ENCODE results near the gene ZNF512B.
"Not testable (repeated sequence)": the region's sequence is repeated elsewhere in the genome, so short reads cannot be mapped to it uniquely, and the experiment has no call there.

ZNF512B gene

DNA sequence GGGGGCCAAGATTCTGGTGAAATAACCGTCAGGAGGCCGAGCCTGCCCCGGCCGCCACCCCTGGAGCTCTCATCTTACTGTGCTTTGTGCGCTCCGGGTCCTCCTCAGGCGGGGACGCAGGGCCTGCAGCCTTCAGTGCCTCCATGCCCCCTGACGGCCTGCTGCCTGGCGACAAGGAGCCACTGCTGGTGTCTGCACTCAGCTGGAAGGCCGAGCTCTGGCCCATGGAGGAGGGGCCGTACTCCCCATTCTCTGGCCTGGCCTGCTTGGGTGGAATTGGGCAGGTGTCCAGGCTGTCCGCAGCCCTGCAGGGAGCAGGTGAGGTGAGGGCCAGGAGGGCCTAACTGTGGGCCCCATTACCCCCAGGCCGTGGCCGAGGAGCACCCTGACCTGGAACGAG is 5.3 kb downstream of the ZNF512B start:
- no peak overlapping the region for H3K4me3 ChIP-seq (ENCODE audit: low read length)
- DNase-seq (ENCODE audit: low read depth): no peak
- TF ChIP-seq, protein P1, sequence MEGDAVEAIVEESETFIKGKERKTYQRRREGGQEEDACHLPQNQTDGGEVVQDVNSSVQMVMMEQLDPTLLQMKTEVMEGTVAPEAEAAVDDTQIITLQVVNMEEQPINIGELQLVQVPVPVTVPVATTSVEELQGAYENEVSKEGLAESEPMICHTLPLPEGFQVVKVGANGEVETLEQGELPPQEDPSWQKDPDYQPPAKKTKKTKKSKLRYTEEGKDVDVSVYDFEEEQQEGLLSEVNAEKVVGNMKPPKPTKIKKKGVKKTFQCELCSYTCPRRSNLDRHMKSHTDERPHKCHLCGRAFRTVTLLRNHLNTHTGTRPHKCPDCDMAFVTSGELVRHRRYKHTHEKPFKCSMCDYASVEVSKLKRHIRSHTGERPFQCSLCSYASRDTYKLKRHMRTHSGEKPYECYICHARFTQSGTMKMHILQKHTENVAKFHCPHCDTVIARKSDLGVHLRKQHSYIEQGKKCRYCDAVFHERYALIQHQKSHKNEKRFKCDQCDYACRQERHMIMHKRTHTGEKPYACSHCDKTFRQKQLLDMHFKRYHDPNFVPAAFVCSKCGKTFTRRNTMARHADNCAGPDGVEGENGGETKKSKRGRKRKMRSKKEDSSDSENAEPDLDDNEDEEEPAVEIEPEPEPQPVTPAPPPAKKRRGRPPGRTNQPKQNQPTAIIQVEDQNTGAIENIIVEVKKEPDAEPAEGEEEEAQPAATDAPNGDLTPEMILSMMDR (conservative IDR thresholded peaks at IDR 0.05; ENCODE audit: low read length): no peak

DNA sequence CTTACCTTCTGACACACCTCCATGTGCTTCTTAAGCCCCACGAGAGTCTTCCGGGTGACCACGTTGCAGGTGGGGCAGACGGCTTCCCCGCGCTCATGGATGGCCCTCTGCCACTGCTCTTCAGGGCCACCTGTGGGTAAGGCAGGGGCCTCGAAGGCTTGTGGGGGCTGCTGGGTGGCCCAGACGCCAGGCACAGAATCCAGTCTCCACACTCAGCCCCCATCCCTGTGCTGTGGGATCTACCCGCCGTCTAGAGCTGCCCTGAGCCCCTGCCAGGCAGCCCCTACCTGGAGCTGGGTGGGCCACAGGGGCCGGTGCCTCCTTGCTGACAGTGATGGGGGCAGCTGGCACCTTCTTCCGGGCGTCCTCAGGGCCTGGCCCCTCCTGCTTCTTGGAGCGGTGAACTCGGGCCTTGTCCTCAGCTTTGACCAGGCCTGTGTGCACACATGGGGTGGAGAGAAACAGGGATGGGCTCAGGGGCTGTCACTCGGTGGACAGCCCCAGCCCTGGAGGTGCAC is 5.9 kb downstream of the ZNF512B start:
- no peak for DNase-seq (ENCODE audit: low read depth)
- no peak overlapping the region for H3K4me3 ChIP-seq (ENCODE audit: low read length)
- TF ChIP-seq, protein P1 (conservative IDR thresholded peaks at IDR 0.05; ENCODE audit: low read length): no peak

DNA sequence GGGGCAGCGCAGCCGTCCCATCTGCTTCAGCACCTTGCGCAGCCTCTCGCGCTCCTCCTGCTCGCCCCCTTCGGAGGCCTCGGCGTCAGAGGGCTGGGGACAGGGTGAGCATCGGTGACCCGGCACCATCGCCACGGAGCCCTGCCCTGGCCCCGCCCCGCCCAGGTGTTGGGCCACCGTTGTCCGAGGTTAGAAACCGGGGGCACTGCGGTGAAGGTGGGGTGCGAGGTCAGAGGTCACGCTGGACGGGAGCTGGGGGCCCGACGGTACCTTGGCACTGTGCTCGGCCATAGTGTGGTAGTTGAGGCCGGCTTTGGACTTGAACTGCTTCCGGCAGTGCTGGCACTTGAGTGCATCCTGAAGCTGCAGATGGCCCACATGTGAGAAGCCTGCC is 6.4 kb downstream of the ZNF512B start:
- H3K4me3 ChIP-seq (ENCODE audit: low read length): no peak overlapping the region
- TF ChIP-seq, protein P1 (conservative IDR thresholded peaks at IDR 0.05; ENCODE audit: low read length): no peak

DNA sequence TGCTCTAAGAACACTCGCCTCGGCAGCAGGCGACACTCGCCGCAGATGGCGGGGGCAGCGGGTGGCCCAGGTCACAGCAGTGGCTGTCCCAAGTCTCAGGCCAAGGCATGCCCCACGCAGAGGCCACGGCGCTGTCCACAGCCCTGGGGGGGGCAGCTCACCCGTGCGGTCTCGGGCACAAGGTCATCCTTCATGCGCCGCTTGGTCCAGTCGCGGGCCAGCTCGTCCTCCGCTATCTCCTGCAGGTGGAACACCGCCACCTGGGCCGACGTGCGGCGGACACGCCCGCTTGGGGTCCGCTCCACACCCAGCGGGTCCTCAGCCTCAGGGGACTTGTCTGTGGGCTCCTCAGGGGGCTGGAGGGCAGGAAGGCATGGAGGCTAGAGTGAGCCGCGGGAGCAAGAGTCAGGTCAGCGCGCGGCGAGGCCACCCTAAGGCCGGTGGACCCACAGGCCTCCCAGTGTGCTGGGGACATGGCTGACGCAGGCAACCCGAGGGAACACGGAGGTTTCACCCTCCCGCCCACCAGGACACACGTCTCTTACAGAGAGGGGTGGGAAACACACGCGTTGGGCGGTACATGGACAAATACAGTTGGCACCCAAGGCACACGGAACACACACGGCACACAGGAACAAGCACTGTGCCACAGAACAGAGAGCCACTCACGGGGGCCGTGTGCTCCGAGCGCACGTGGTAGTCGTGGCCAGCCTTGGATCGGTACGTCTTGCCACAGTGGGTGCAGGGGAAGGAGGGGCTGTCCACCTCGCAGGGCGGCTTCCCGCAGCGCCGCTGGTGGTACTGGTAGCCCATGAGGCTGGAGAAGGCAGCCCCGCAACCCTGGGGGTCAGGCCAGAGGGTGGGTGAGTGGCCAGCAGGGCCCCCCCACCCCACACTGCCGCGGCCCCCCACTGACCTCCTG is 7.0 kb downstream of the ZNF512B start:
- H3K4me3 ChIP-seq (ENCODE audit: low read length): no peak overlapping the region
- TF ChIP-seq, protein P1 (conservative IDR thresholded peaks at IDR 0.05; ENCODE audit: low read length): no peak
- DNase-seq (ENCODE audit: low read depth): no peak

More for the DNA sequence above, 6.4 kb downstream of the ZNF512B start:
- DNase-seq (ENCODE audit: low read depth): no peak

DNA sequence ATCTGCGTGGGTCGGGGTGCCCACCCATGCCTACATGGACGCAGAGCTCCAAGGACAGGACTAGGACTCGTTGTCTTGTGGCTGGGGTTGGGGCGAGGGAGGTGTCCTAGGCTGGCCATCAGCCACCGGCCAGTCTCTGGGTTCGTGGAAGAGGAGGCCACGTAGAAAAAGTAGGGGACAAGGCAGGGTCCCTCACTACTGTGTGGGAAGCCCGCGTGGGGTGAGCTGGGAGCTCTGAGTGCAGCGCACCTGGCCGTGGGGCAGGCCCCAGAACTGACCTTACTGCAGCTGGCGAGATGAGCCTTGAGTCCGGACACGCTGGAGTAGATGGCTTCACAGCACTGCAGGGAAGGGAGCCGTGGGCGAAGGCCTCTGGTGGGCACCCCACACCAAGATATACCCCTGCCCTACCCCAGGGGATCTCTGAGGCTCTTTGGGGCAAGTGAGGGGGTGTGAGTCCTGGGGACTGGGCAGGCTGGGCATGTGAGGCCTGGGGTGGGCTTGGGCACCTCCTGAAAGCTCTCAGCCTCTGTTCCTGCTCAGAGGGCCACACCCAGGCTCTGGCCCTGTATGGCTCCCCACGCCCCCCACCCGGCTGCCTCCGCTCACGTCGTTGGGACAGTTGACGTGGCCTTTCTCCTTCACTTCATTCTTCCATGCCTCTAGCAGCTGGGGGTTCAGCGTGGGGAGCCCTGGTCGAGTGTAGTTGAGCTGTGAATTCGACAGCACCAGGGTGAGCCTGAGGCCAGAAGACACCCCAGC is 7.9 kb downstream of the ZNF512B start:
- no peak for DNase-seq (ENCODE audit: low read depth)
- H3K4me3 ChIP-seq (ENCODE audit: low read length): no peak overlapping the region
- TF ChIP-seq, protein P1 (conservative IDR thresholded peaks at IDR 0.05; ENCODE audit: low read length): no peak

DNA sequence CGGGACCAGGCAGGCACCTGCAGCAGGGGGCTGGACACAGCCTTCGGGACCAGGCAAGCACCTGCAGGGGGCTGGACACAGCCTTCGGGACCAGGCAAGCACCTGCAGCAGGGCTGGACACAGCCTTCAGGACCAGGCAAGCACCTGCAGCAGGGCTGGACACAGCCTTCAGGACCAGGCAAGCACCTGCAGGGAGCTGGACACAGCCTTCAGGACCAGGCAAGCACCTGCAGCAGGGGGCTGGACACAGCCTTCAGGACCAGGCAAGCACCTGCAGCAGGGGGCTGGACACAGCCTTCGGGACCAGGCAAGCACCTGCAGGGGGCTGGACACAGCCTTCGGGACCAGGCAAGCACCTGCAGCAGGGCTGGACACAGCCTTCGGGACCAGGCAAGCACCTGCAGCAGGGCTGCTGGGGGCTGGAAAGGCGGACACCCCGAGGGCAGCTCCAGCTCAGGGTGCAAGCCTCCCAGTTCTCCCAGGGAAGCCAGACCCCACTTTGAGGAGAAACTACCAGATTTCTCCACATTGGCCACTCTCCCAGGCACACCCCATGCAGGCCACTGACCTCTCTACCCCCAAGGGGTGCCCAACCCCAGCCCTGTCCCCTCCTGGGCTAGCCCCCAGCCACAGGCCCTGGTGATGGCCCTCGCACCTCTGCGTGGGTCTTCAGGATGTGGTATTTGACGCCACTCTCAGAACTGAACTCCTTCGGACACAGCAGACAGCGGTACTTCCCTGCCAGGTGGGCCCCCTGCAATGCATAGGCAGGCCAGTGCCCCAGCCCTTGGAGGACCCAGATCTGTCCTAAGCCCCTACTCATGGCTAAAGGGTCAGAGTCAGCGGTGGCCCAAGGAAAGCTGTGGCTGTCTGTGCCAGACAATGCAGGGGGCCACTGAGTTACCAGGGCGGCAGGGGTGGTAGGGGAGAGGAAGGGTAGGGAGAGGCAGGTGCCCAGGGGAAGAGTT is 8.8 kb downstream of the ZNF512B start:
- not testable (repeated sequence) for DNase-seq (ENCODE audit: low read depth); H3K4me3 ChIP-seq (ENCODE audit: low read length)

DNA sequence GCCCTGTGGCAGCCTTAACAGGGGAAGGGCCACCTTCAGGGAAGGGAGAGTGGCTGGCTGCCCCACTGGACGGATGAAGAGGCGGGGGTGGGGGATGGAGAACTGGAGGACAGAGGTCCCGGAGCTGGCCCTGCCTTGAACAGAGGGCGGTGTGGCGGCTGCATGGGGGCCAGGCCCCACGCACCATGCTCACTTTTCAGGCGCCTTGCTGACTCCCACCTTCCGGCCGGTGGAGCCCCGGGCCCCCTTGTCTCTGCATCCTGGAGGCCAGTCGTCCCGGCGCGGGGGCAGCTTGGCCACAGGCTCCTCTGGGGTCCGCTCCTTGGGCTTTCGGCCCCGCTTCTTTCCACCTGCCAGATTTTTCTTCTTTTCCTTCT is 10.0 kb downstream of the ZNF512B start:
- no peak for DNase-seq (ENCODE audit: low read depth)
- TF ChIP-seq, protein P1 (conservative IDR thresholded peaks at IDR 0.05; ENCODE audit: low read length): no peak

More for the DNA sequence above, 10.0 kb downstream of the ZNF512B start:
- H3K4me3 ChIP-seq (ENCODE audit: low read length): no peak overlapping the region

Data from AG10803 (cell line).